ENCODE results near the gene WIPF1.

WIPF1 gene, protein sequence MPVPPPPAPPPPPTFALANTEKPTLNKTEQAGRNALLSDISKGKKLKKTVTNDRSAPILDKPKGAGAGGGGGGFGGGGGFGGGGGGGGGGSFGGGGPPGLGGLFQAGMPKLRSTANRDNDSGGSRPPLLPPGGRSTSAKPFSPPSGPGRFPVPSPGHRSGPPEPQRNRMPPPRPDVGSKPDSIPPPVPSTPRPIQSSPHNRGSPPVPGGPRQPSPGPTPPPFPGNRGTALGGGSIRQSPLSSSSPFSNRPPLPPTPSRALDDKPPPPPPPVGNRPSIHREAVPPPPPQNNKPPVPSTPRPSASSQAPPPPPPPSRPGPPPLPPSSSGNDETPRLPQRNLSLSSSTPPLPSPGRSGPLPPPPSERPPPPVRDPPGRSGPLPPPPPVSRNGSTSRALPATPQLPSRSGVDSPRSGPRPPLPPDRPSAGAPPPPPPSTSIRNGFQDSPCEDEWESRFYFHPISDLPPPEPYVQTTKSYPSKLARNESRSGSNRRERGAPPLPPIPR

GRCh38 chr2:174597345-174598047 is at the start of gene WIPF1:
Gene WIPF1 (minus strand): TSS chr2:174597804. CDS start chr2:174585573, 12,231 bp downstream.
- H3K4me3 ChIP-seq (ENCODE audit: low read depth, low read length): no peak within 1 kb of the TSS
- in situ Hi-C loops (cut with HindIII; ENCODE audit: low sequenced_read_pairs): no loop called here
- peak; percentile 77 for DNase-seq (ENCODE audit: low read depth, low spot score)
- TF ChIP-seq, protein P1, sequence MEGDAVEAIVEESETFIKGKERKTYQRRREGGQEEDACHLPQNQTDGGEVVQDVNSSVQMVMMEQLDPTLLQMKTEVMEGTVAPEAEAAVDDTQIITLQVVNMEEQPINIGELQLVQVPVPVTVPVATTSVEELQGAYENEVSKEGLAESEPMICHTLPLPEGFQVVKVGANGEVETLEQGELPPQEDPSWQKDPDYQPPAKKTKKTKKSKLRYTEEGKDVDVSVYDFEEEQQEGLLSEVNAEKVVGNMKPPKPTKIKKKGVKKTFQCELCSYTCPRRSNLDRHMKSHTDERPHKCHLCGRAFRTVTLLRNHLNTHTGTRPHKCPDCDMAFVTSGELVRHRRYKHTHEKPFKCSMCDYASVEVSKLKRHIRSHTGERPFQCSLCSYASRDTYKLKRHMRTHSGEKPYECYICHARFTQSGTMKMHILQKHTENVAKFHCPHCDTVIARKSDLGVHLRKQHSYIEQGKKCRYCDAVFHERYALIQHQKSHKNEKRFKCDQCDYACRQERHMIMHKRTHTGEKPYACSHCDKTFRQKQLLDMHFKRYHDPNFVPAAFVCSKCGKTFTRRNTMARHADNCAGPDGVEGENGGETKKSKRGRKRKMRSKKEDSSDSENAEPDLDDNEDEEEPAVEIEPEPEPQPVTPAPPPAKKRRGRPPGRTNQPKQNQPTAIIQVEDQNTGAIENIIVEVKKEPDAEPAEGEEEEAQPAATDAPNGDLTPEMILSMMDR (IDR thresholded peaks at IDR 0.05; ENCODE audit: low read depth, low read length): no peak

DNA sequence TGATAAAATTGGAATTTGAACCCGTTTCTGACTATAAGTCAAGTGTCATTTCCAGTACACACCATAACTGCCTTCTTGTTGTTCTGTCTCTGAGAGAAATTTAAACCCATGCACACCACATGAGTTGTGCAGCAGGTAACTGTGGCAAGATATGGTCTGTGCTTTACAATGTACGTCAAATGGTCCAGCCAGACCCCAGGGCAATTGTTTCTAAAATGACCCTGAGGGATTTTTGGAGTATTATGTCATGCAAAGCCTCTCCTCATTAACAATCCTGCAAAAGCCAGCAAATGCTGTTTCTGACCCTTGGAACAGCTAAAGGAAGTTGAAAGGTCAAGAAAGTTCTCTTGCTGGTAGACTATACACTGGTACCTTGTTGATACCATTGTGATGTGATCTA is 47.7 kb upstream of the WIPF1 start:
- TF ChIP-seq, protein P1 (IDR thresholded peaks at IDR 0.05; ENCODE audit: low read depth, low read length): no peak
- no peak for DNase-seq (ENCODE audit: low read depth, low spot score)
- in situ Hi-C loops (cut with HindIII; ENCODE audit: low sequenced_read_pairs): no loop called here
- no peak overlapping the region for H3K4me3 ChIP-seq (ENCODE audit: low read depth, low read length)

DNA sequence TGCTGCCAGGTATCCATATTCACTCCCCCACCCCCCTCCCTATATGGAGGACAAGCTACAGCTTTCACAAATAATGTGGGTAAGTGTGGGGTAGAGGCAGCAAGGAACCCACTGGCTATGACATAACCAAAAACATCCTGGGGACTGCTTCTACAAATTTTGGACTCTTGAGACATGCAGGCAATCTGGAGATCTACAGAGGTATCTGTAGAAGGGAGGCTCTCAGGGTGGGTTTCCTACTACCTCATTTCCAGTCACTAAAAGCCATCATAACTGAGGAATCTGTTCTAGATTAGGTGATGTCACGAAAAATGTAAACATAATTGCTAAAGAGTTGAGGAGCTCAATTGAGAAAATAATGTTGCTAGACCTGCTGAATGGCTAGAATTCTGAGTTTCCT is 46.8 kb upstream of the WIPF1 start:
- H3K4me3 ChIP-seq (ENCODE audit: low read depth, low read length): no peak overlapping the region
- TF ChIP-seq, protein P1 (IDR thresholded peaks at IDR 0.05; ENCODE audit: low read depth, low read length): no peak
- in situ Hi-C loops (cut with HindIII; ENCODE audit: low sequenced_read_pairs): no loop called here
- no peak for DNase-seq (ENCODE audit: low read depth, low spot score)

- no peak for DNase-seq (ENCODE audit: low read depth, low spot score)
- H3K4me3 ChIP-seq (ENCODE audit: low read depth, low read length): no peak overlapping the region
- in situ Hi-C loops (cut with HindIII; ENCODE audit: low sequenced_read_pairs): no loop called here
- TF ChIP-seq, protein P1 (IDR thresholded peaks at IDR 0.05; ENCODE audit: low read depth, low read length): no peak
Measured at GRCh38 chr2:174643356-174643755, 45.8 kb upstream of the WIPF1 start.

GRCh38 chr2:174641168-174641567 is 43.6 kb upstream of the WIPF1 start:
- no peak overlapping the region for H3K4me3 ChIP-seq (ENCODE audit: low read depth, low read length)
- TF ChIP-seq, protein P1 (IDR thresholded peaks at IDR 0.05; ENCODE audit: low read depth, low read length): no peak
- in situ Hi-C loops (cut with HindIII; ENCODE audit: low sequenced_read_pairs): no loop called here
- no peak for DNase-seq (ENCODE audit: low read depth, low spot score)

GRCh38 chr2:174636987-174637386 is 39.4 kb upstream of the WIPF1 start:
- TF ChIP-seq, protein P1 (IDR thresholded peaks at IDR 0.05; ENCODE audit: low read depth, low read length): no peak
- in situ Hi-C loops (cut with HindIII; ENCODE audit: low sequenced_read_pairs): no loop called here
- DNase-seq (ENCODE audit: low read depth, low spot score): no peak
- H3K4me3 ChIP-seq (ENCODE audit: low read depth, low read length): no peak overlapping the region
